ENCODE data around the gene DHRS1.

Gene DHRS1

GRCh38 chr14:24339284-24340151, 39.9 kb upstream of the DHRS1 start, which contains the start of gene RIPK3:
Gene RIPK3, minus strand, starts transcription at chr14:24339991. Its CDS starts 165 bp downstream, at chr14:24339826.
- H3K4me3 ChIP-seq (ENCODE audit: low read depth, low read length) = peak within 1 kb of the TSS; percentile 48
- no peak for TF ChIP-seq CTCF (IDR thresholded peaks at IDR 0.05; ENCODE audit: borderline replicate concordance, insufficient read depth, low read depth, low read length)

- no peak for TF ChIP-seq CTCF (IDR thresholded peaks at IDR 0.05; ENCODE audit: borderline replicate concordance, insufficient read depth, low read depth, low read length)
- H3K4me3 ChIP-seq (ENCODE audit: low read depth, low read length) = no peak overlapping the region
These were observed 39.3 kb upstream of the DHRS1 start for GRCh38 chr14:24338843-24339242.

GRCh38 chr14:24337824-24338175, 38.2 kb upstream of the DHRS1 start:
- no peak overlapping the region for H3K4me3 ChIP-seq (ENCODE audit: low read depth, low read length)
- TF ChIP-seq CTCF (IDR thresholded peaks at IDR 0.05; ENCODE audit: borderline replicate concordance, insufficient read depth, low read depth, low read length) = no peak

GRCh38 chr14:24337144-24337823, 37.7 kb upstream of the DHRS1 start:
- no peak overlapping the region for H3K4me3 ChIP-seq (ENCODE audit: low read depth, low read length)
- TF ChIP-seq CTCF (IDR thresholded peaks at IDR 0.05; ENCODE audit: borderline replicate concordance, insufficient read depth, low read depth, low read length) = no peak

- no peak overlapping the region for H3K4me3 ChIP-seq (ENCODE audit: low read depth, low read length)
- no peak for TF ChIP-seq CTCF (IDR thresholded peaks at IDR 0.05; ENCODE audit: borderline replicate concordance, insufficient read depth, low read depth, low read length)
These were observed 36.0 kb upstream of the DHRS1 start for GRCh38 chr14:24335461-24336171.

GRCh38 chr14:24334431-24335291, 35.1 kb upstream of the DHRS1 start, which contains the start of gene ADCY4:
Gene ADCY4, minus strand, starts transcription at chr14:24335071. Its CDS starts 419 bp downstream, at chr14:24334652.
- no peak within 1 kb of the TSS for H3K4me3 ChIP-seq (ENCODE audit: low read depth, low read length)
- TF ChIP-seq CTCF (IDR thresholded peaks at IDR 0.05; ENCODE audit: borderline replicate concordance, insufficient read depth, low read depth, low read length) = no peak

Data from GM12875 (cell line).